ENCODE data around the gene HMCN2. TPM values are rescaled to one million over a fixed set of nuclear protein-coding genes. Genes with fewer than 3 reads are reported as not detected.

Gene HMCN2
- total RNA-seq, 1 donor from 2014 or later: 0.15 TPM

DNA sequence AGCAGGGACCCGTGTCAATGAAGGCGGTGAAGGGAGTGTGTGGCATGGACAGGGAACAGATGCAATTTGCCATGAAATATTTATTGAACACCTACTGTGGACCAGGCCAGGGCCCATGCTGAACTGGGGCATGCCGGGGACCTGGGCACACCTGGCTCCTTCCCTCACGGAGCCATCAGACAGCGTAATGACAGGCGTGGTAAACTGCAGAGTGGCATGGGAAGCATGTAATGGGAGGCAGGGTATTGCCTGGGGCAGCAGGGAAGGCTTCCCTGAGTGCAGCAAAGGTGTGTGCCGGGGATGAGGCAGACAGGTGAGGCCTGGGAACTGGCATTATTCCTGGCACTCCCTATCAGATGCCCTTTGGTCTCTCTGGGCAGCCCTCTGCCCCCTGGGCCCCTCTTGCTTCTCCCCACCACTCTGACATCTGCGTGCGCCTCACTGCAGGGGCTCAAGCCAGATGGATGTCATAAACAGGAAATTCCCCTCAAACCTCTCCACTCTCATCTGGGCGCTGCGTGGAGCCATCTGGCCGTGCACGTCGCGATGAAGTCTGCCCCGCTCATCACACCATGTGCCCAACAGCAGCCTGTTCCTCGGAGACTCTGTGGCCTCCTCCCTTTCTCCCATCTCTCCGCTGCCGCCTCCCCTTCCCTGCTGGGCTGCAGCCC lies 67.6 kb downstream of the HMCN2 start:
- peaks cover 14% of the 10 kb centered on the region for H3K4me1 Mint-ChIP-seq
- no peak for TF ChIP-seq EZH2phosphoT487 (IDR thresholded peaks at IDR 0.05)
- TF ChIP-seq EZH2 (IDR thresholded peaks at IDR 0.05): no peak
- TF ChIP-seq, protein P1, sequence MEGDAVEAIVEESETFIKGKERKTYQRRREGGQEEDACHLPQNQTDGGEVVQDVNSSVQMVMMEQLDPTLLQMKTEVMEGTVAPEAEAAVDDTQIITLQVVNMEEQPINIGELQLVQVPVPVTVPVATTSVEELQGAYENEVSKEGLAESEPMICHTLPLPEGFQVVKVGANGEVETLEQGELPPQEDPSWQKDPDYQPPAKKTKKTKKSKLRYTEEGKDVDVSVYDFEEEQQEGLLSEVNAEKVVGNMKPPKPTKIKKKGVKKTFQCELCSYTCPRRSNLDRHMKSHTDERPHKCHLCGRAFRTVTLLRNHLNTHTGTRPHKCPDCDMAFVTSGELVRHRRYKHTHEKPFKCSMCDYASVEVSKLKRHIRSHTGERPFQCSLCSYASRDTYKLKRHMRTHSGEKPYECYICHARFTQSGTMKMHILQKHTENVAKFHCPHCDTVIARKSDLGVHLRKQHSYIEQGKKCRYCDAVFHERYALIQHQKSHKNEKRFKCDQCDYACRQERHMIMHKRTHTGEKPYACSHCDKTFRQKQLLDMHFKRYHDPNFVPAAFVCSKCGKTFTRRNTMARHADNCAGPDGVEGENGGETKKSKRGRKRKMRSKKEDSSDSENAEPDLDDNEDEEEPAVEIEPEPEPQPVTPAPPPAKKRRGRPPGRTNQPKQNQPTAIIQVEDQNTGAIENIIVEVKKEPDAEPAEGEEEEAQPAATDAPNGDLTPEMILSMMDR (IDR thresholded peaks at IDR 0.05): no peak
- no peaks in the 10 kb centered on the region for H3K36me3 ChIP-seq
- H3K36me3 Mint-ChIP-seq: no peaks in the 10 kb centered on the region
- H3K9me3 ChIP-seq (ENCODE audit: low read depth): no peaks in the 10 kb centered on the region
- H3F3A ChIP-seq (ENCODE audit: low read depth): no peaks in the 10 kb centered on the region
- no peak for DNase-seq (ENCODE audit: low spot score)
- H3K79me2 ChIP-seq (ENCODE audit: low read depth): no peaks in the 10 kb centered on the region
- no peaks in the 10 kb centered on the region for H3K27me3 ChIP-seq
- H3K4me2 ChIP-seq: no peak overlapping the region
- H3K9me3 Mint-ChIP-seq: no peaks in the 10 kb centered on the region
- no peaks in the 10 kb centered on the region for H4K20me1 ChIP-seq (ENCODE audit: low read depth)
- peak overlapping the region; percentile 21 for H3K27ac Mint-ChIP-seq
- H3K4me1 ChIP-seq: peaks cover 8% of the 10 kb centered on the region
- no peak overlapping the region for H2AFZ ChIP-seq (replicated peaks)
- H3K27ac ChIP-seq: no peak overlapping the region
- H3K4me3 Mint-ChIP-seq: no peak overlapping the region
- H3K4me3 ChIP-seq: no peak overlapping the region
- peaks cover 22% of the 10 kb centered on the region for H3K27me3 Mint-ChIP-seq (ENCODE audit: insufficient read depth, low read depth)
- no peak overlapping the region for H3K9ac ChIP-seq

GRCh38 chr9:130333712-130334062 lies 68.1 kb downstream of the HMCN2 start:
- Mint-ChIP-seq H3K36me3 (no peaks in the 10 kb centered on the region), H3K9me3 (no peaks in the 10 kb centered on the region), H3K4me3 (no peak overlapping the region), H3K4me1 (peaks cover 8% of the 10 kb centered on the region), H3K27me3 (ENCODE audit: insufficient read depth, low read depth) (peaks cover 22% of the 10 kb centered on the region), H3K27ac (peak overlapping the region; percentile 21)
- Histone ChIP-seq H2AFZ (replicated peaks) (no peak overlapping the region), H3K4me1 (peaks cover 8% of the 10 kb centered on the region), H3K36me3 (no peaks in the 10 kb centered on the region), H3K4me3 (no peak overlapping the region), H3K9me3 (ENCODE audit: low read depth) (no peaks in the 10 kb centered on the region), H3K4me2 (no peak overlapping the region), H4K20me1 (ENCODE audit: low read depth) (no peaks in the 10 kb centered on the region), H3F3A (ENCODE audit: low read depth) (no peaks in the 10 kb centered on the region), H3K9ac (no peak overlapping the region), H3K27ac (no peak overlapping the region), H3K27me3 (no peaks in the 10 kb centered on the region), H3K79me2 (ENCODE audit: low read depth) (no peaks in the 10 kb centered on the region)
- DNase-seq (ENCODE audit: low spot score): no peak
- TF ChIP-seq, protein P1 (IDR thresholded peaks at IDR 0.05): no peak
- no peak for TF ChIP-seq EZH2phosphoT487 (IDR thresholded peaks at IDR 0.05)
- TF ChIP-seq EZH2 (IDR thresholded peaks at IDR 0.05): no peak

GRCh38 chr9:130334915-130335314 lies 69.4 kb downstream of the HMCN2 start:
- no peaks in the 10 kb centered on the region for H3K79me2 ChIP-seq (ENCODE audit: low read depth)
- no peak overlapping the region for H2AFZ ChIP-seq (replicated peaks)
- Mint-ChIP-seq H3K27me3 (ENCODE audit: insufficient read depth, low read depth) (peaks cover 18% of the 10 kb centered on the region), H3K9me3 (no peaks in the 10 kb centered on the region), H3K4me1 (peaks cover 6% of the 10 kb centered on the region), H3K36me3 (no peaks in the 10 kb centered on the region), H3K4me3 (no peak overlapping the region), H3K27ac (peak overlapping the region; percentile 40)
- peaks cover 8% of the 10 kb centered on the region for H3K4me1 ChIP-seq
- H3K27me3 ChIP-seq: no peaks in the 10 kb centered on the region
- H3F3A ChIP-seq (ENCODE audit: low read depth): no peaks in the 10 kb centered on the region
- no peak overlapping the region for H3K27ac ChIP-seq
- H3K4me2 ChIP-seq: no peak overlapping the region
- H3K9me3 ChIP-seq (ENCODE audit: low read depth): no peaks in the 10 kb centered on the region
- H3K36me3 ChIP-seq: no peaks in the 10 kb centered on the region
- no peaks in the 10 kb centered on the region for H4K20me1 ChIP-seq (ENCODE audit: low read depth)
- DNase-seq (ENCODE audit: low spot score): no peak
- no peak overlapping the region for H3K4me3 ChIP-seq
- H3K9ac ChIP-seq: no peak overlapping the region
- TF ChIP-seq EZH2 (IDR thresholded peaks at IDR 0.05) (no peak), EZH2phosphoT487 (IDR thresholded peaks at IDR 0.05) (no peak)
- TF ChIP-seq, protein P1 (IDR thresholded peaks at IDR 0.05): no peak

Data from neural progenitor cell (in vitro differentiated cells).